ENCODE data around the gene TNN. TPM values are rescaled to one million over a fixed set of nuclear protein-coding genes. Genes with fewer than 3 reads are reported as not detected.
A peak's percentile ranks its signal among the peaks of the same experiment; 100 is the strongest.

The TNN gene
- total and polyA plus RNA-seq, 3 experiments from 2014 or later = not detected

DNA sequence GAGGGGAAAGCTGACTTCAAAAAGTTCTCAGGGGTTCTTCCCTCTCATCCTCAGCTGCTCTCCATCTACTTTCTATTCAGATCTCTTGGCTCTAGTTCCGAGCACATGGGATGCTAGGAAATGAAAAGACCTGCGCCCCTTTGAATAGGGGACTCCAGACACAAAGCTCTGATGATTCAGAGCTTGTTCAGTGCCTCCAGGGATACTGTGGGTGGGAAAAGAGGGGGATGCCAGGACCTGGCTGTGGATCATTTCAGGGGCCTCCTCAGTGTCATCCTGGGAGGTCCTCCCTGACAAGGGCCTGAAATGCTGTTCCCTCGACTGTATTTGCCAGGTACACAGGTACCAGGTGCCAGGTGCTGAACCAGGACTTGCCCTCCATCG is 125.9 kb downstream of the TNN start:
- Mint-ChIP-seq H3K9me3 (no peaks in the 10 kb centered on the region), H3K4me3 (peak overlapping the region; percentile 94 to 99 (median 98)), H3K27ac (peak overlapping the region in 7 of 8 donors; percentile 69 to 95 (median 83)), H3K27me3 (no peaks in the 10 kb centered on the region), H3K36me3 (peaks cover under 1 to 10% (median 4%) of the 10 kb centered on the region in 3 donors), H3K4me1 (peaks cover 43 to 47% (median 45%) of the 10 kb centered on the region in 3 donors)
- Histone ChIP-seq H3K27ac (ENCODE audit: low read depth, low read length) (peak overlapping the region; percentile 8), H3K4me3 (ENCODE audit: low read length) (no peak overlapping the region), H3K4me1 (ENCODE audit: insufficient read depth, low read length) (peaks cover 32% of the 10 kb centered on the region), H3K9me3 (ENCODE audit: low read length) (no peaks in the 10 kb centered on the region), H3K27me3 (ENCODE audit: insufficient read depth, low read length, poor library complexity, severe bottlenecking) (no peaks in the 10 kb centered on the region), H3K36me3 (ENCODE audit: insufficient read depth, low read length) (no peaks in the 10 kb centered on the region)
- no peak for DNase-seq
- ChIA-PET POLR2A (no interaction called here), CTCF (interaction anchor here (1.1 to 4.6 kb wide), 4 partner anchors 10 to 124 kb away, joined by 3 to 18 read pairs (median 4); no protein-coding TSS in a partner anchor)

DNA sequence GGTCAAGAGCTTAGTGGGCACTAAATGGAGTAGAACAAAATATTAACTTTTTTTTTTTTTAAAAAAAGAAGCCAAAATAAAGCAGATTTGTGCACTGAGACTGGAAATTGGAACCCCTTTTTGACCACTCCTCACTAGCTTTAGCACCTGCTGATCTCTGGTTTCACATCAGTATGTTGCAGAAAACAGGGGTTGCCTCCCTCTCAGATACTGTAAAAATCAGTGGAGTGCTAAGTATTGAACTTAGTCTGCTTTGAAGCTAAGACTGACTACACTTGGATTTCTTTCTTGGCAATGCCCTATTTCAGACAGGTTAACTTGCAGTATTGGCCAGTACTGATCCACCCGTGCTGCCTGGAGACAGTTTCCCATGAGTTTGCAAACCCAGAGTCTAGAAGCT is 127.6 kb downstream of the TNN start:
- peaks cover 15% of the 10 kb centered on the region for H3K4me1 ChIP-seq (ENCODE audit: insufficient read depth, low read length)
- ChIA-PET POLR2A (interaction anchor here (1.6 kb wide), 1 partner anchor 14 kb away, joined by 7 read pairs; no protein-coding TSS in a partner anchor), CTCF (interaction anchor here (0.6 to 2.2 kb wide), 4 partner anchors 8 to 166 kb away, joined by 3 to 5 read pairs (median 4); no protein-coding TSS in a partner anchor)
- H3K27me3 Mint-ChIP-seq = no peaks in the 10 kb centered on the region
- H3K4me3 ChIP-seq (ENCODE audit: low read length) = no peak overlapping the region
- no peaks in the 10 kb centered on the region for H3K27me3 ChIP-seq (ENCODE audit: insufficient read depth, low read length, poor library complexity, severe bottlenecking)
- H3K36me3 ChIP-seq (ENCODE audit: insufficient read depth, low read length) = no peaks in the 10 kb centered on the region
- H3K36me3 Mint-ChIP-seq = peaks cover 0 to 8% (median 4%) of the 10 kb centered on the region in 3 donors
- H3K27ac ChIP-seq (ENCODE audit: low read depth, low read length) = no peak overlapping the region
- H3K4me3 Mint-ChIP-seq = peak overlapping the region in 1 of 7 donors; percentile 99
- H3K27ac Mint-ChIP-seq = peak overlapping the region in 1 of 8 donors; percentile 39
- no peak for DNase-seq
- H3K9me3 Mint-ChIP-seq = no peaks in the 10 kb centered on the region
- H3K9me3 ChIP-seq (ENCODE audit: low read length) = no peaks in the 10 kb centered on the region
- peaks cover 25 to 29% (median 28%) of the 10 kb centered on the region in 3 donors for H3K4me1 Mint-ChIP-seq

GRCh38 chr1:175195798-175196197 is 128.2 kb downstream of the TNN start:
- no peaks in the 10 kb centered on the region for H3K27me3 ChIP-seq (ENCODE audit: insufficient read depth, low read length, poor library complexity, severe bottlenecking)
- H3K4me1 Mint-ChIP-seq = peaks cover 20 to 24% (median 23%) of the 10 kb centered on the region in 3 donors
- H3K27ac Mint-ChIP-seq = peak overlapping the region in 2 of 8 donors; percentile 39 to 66
- H3K36me3 Mint-ChIP-seq = peaks cover 0 to 8% (median under 1%) of the 10 kb centered on the region in 3 donors
- H3K36me3 ChIP-seq (ENCODE audit: insufficient read depth, low read length) = no peaks in the 10 kb centered on the region
- no peak overlapping the region for H3K27ac ChIP-seq (ENCODE audit: low read depth, low read length)
- H3K4me1 ChIP-seq (ENCODE audit: insufficient read depth, low read length) = peaks cover 10% of the 10 kb centered on the region
- H3K4me3 ChIP-seq (ENCODE audit: low read length) = no peak overlapping the region
- POLR2A ChIA-PET = interaction anchor here (0.7 to 1.6 kb wide), 2 partner anchors 14 to 197 kb away, joined by 3 to 7 read pairs; no protein-coding TSS in a partner anchor
- H3K4me3 Mint-ChIP-seq = peak overlapping the region in 1 of 7 donors; percentile 99
- no peaks in the 10 kb centered on the region for H3K9me3 Mint-ChIP-seq
- no peaks in the 10 kb centered on the region for H3K27me3 Mint-ChIP-seq
- CTCF ChIA-PET = interaction anchor here (1.0 to 1.1 kb wide), 3 partner anchors 44 to 166 kb away, joined by 3 read pairs; no protein-coding TSS in a partner anchor
- no peak for DNase-seq
- H3K9me3 ChIP-seq (ENCODE audit: low read length) = no peaks in the 10 kb centered on the region

- Mint-ChIP-seq H3K36me3 (no peaks in the 10 kb centered on the region), H3K27me3 (no peaks in the 10 kb centered on the region), H3K27ac (no peak overlapping the region), H3K4me1 (peaks cover 10 to 13% (median 13%) of the 10 kb centered on the region in 3 donors), H3K4me3 (peak overlapping the region in 1 of 7 donors; percentile 1), H3K9me3 (no peaks in the 10 kb centered on the region)
- POLR2A ChIA-PET = no interaction called here
- CTCF ChIA-PET = no interaction called here
- Histone ChIP-seq H3K4me3 (ENCODE audit: low read length) (no peak overlapping the region), H3K9me3 (ENCODE audit: low read length) (no peaks in the 10 kb centered on the region), H3K36me3 (ENCODE audit: insufficient read depth, low read length) (no peaks in the 10 kb centered on the region), H3K27ac (ENCODE audit: low read depth, low read length) (no peak overlapping the region), H3K27me3 (ENCODE audit: insufficient read depth, low read length, poor library complexity, severe bottlenecking) (no peaks in the 10 kb centered on the region), H3K4me1 (ENCODE audit: insufficient read depth, low read length) (peaks cover 3% of the 10 kb centered on the region)
- no peak for DNase-seq
Measured at GRCh38 chr1:175197531-175197930, 129.9 kb downstream of the TNN start.

Other genes with a start within 250 kb of the TNN start
- gene CACYBP, start 67.9 kb upstream of the TNN start, total RNA-seq = 100 to 1,000 TPM; 345 to 372 TPM
- 166 TPM for gene CACYBP, start 67.9 kb upstream of the TNN start, polyA plus RNA-seq
- gene MRPS14, start 44.4 kb upstream of the TNN start, total RNA-seq = 10 to 100 TPM; 41.0 to 41.4 TPM
- 49.4 TPM for gene MRPS14, start 44.4 kb upstream of the TNN start, polyA plus RNA-seq
- gene KIAA0040, start 124.9 kb downstream of the TNN start, total RNA-seq = 10 to 100 TPM; 30.4 to 31.8 TPM
- 39.3 TPM for gene KIAA0040, start 124.9 kb downstream of the TNN start, polyA plus RNA-seq

All from CD8-positive, alpha-beta memory T cell (primary cell).